ENCODE measurements around the gene LRMDA.
"Not testable (repeated sequence)": the region's sequence is repeated elsewhere in the genome, so short reads cannot be mapped to it uniquely, and the experiment has no call there.

Gene LRMDA

GRCh38 chr10:75744261-75744660 lies 312.8 kb downstream of the LRMDA start:
- Mint-ChIP-seq H3K27ac (peak overlapping the region; percentile 11 to 18 (median 17)), H3K4me1 (peaks cover 37% of the 10 kb centered on the region)

GRCh38 chr10:75746356-75746755 lies 314.9 kb downstream of the LRMDA start:
- H3K9me3 Mint-ChIP-seq: no peaks in the 10 kb centered on the region
- peaks cover 33% of the 10 kb centered on the region for H3K4me1 Mint-ChIP-seq
- H3K27ac Mint-ChIP-seq: no peak overlapping the region
- H3K4me3 Mint-ChIP-seq: no peak overlapping the region
- no peaks in the 10 kb centered on the region for H3K36me3 Mint-ChIP-seq (ENCODE audit: low read depth)
- peaks cover 5% of the 10 kb centered on the region for H3K27me3 Mint-ChIP-seq (ENCODE audit: low read depth)
- TF ChIP-seq CTCF (IDR thresholded peaks at IDR 0.05; ENCODE audit: unreplicated experiment in 3 of 3): no peak

More at GRCh38 chr10:75744261-75744660, 312.8 kb downstream of the LRMDA start:
- Mint-ChIP-seq H3K27me3 (ENCODE audit: low read depth) (peaks cover 7% of the 10 kb centered on the region), H3K36me3 (ENCODE audit: low read depth) (no peaks in the 10 kb centered on the region), H3K9me3 (no peaks in the 10 kb centered on the region), H3K4me3 (no peak overlapping the region)
- no peak for TF ChIP-seq CTCF (IDR thresholded peaks at IDR 0.05; ENCODE audit: unreplicated experiment in 3 of 3)

GRCh38 chr10:75750093-75750875 lies 318.9 kb downstream of the LRMDA start:
- not testable (repeated sequence) for H3K27me3 Mint-ChIP-seq (ENCODE audit: low read depth); H3K36me3 Mint-ChIP-seq (ENCODE audit: low read depth); H3K4me3 Mint-ChIP-seq

GRCh38 chr10:75751232-75751631 lies 319.8 kb downstream of the LRMDA start:
- H3K4me3 Mint-ChIP-seq: no peak overlapping the region
- H3K27ac Mint-ChIP-seq: no peak overlapping the region
- peaks cover 6% of the 10 kb centered on the region for H3K27me3 Mint-ChIP-seq (ENCODE audit: low read depth)
- H3K4me1 Mint-ChIP-seq: peaks cover 27% of the 10 kb centered on the region
- no peaks in the 10 kb centered on the region for H3K36me3 Mint-ChIP-seq (ENCODE audit: low read depth)
- TF ChIP-seq CTCF (IDR thresholded peaks at IDR 0.05; ENCODE audit: unreplicated experiment in 3 of 3): no peak
- H3K9me3 Mint-ChIP-seq: no peaks in the 10 kb centered on the region

More at GRCh38 chr10:75750093-75750875, 318.9 kb downstream of the LRMDA start:
- not testable (repeated sequence) for H3K27ac Mint-ChIP-seq, H3K9me3 Mint-ChIP-seq
- H3K4me1 Mint-ChIP-seq: peaks cover 27% of the 10 kb centered on the region

- Mint-ChIP-seq H3K9me3 (no peaks in the 10 kb centered on the region), H3K27me3 (ENCODE audit: low read depth) (peaks cover 14% of the 10 kb centered on the region), H3K4me3 (no peak overlapping the region), H3K36me3 (ENCODE audit: low read depth) (no peaks in the 10 kb centered on the region), H3K27ac (peak overlapping the region in 1 of 3 experiments; percentile 23), H3K4me1 (peaks cover 22% of the 10 kb centered on the region)
- TF ChIP-seq CTCF (IDR thresholded peaks at IDR 0.05; ENCODE audit: unreplicated experiment in 3 of 3): no peak
Observed at GRCh38 chr10:75753621-75754020, 322.2 kb downstream of the LRMDA start.

- H3K9me3 Mint-ChIP-seq: no peaks in the 10 kb centered on the region
- H3K27ac Mint-ChIP-seq: peak overlapping the region; percentile 7 to 39 (median 26)
- peaks cover 16% of the 10 kb centered on the region for H3K27me3 Mint-ChIP-seq (ENCODE audit: low read depth)
- TF ChIP-seq CTCF (IDR thresholded peaks at IDR 0.05; ENCODE audit: unreplicated experiment in 3 of 3): no peak
- no peak overlapping the region for H3K4me3 Mint-ChIP-seq
- no peaks in the 10 kb centered on the region for H3K36me3 Mint-ChIP-seq (ENCODE audit: low read depth)
- H3K4me1 Mint-ChIP-seq: peaks cover 22% of the 10 kb centered on the region
Observed at GRCh38 chr10:75754096-75754831, 322.8 kb downstream of the LRMDA start.
